GM21825 (cell line): Measurements from ENCODE around the gene RFX4.
"Not testable (repeated sequence)": the region's sequence is repeated elsewhere in the genome, so short reads cannot be mapped to it uniquely, and the experiment has no call there.

Experiments
- ATAC-seq: cut with Tn5 transposase; IDR thresholded peaks from one replicate; pipeline ENCODE4 v1.9.1; 2021; ENCODE audit warnings: mild to moderate bottlenecking, moderate library complexity; ENCODE audit not compliant: unreplicated experiment

RFX4 gene

DNA sequence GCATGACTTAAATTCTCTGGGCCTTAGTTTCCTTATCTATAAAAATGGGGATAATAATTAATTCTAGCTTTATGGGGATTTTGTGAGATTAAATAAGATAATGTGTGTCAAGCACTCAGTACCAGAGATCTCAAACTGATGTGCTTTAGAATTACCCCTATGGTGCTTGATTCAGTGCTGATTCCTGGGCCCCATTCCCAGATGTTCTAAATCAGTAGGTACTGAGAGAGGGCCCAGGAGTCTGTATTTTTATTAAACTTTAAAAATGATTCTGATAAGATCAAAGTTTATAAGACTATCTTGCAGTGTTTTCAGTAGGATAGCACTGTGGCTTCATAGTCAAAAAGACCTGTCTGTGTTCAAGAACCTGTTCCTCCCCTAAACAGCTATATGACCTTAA is 102.6 kb downstream of the RFX4 start:
- ATAC-seq = no peak

- ATAC-seq = no peak
Measured at GRCh38 chr12:106687672-106688071, 104.9 kb downstream of the RFX4 start.

DNA sequence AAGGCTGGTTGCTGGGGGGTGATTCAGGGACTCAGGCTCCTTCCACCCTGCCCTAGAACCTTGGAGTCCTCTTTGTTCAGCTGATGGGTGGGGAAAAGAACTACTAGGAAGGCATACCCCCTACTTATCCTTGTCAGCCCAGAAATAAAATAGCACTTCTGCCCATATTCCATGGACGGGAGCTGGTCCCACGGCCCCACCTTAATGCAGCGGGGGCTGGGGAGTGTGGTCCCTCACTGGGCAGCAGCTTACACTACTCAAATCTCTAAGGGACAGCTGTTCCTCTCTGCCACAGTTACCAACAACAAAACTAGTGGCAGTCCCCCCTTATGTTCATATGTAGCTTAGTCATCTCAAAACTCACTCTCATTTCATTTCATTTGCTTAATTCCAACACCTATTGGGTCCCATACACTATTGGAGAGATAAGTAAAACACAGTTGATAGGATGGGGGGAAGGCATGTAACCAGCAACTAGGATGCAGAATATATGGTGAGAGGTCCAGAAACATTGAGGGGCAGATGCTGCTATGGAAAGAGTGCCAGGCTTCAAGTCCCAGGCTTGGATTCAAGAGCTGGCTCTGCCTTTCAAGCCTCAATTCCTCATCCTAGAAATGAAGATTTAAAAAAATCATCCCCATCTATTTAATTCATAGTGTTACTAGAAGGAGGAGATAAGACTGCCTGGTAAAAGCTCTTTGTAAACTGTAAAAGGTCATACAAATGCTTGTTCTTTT is 107.9 kb downstream of the RFX4 start:
- no peak for ATAC-seq

DNA sequence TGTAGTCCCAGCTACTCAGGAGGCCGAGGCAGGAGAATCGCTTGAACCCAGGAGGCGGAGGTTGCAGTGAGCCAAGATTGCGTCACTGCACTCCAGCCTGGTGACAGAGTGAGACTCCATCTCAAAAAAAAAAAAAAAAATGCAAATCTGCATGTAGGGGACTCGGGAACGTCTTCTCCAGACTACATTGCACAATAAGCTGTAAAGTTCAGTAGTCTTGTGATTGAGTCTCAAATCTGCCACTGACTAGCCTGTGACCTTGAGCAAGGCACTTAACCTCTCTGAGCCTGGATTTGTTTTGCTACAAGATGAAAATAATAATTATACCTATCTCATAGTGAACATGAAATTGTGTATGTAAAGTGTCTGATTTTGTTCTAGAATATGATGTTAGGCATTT is 109.2 kb downstream of the RFX4 start:
- ATAC-seq = not testable (repeated sequence)

GRCh38 chr12:106692896-106693820 is 110.4 kb downstream of the RFX4 start:
- ATAC-seq = no peak

DNA sequence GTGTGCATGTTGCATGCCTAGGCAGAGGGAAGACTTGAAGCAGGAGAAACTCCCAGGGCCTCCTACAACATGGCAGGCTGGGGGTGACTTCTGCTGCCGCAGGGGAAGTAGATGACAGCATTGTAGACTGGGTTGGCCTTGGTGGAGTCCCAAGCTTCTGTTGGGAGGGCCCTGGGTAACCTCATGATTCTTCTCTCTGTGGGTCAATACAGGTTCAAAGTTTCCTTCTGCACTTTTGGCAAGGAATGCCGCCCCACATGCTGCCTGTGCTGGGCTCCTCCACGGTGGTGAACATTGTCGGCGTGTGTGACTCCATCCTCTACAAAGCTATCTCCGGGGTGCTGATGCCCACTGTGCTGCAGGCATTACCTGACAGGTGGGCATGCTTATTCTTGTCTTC is 113.3 kb downstream of the RFX4 start:
- no peak for ATAC-seq

DNA sequence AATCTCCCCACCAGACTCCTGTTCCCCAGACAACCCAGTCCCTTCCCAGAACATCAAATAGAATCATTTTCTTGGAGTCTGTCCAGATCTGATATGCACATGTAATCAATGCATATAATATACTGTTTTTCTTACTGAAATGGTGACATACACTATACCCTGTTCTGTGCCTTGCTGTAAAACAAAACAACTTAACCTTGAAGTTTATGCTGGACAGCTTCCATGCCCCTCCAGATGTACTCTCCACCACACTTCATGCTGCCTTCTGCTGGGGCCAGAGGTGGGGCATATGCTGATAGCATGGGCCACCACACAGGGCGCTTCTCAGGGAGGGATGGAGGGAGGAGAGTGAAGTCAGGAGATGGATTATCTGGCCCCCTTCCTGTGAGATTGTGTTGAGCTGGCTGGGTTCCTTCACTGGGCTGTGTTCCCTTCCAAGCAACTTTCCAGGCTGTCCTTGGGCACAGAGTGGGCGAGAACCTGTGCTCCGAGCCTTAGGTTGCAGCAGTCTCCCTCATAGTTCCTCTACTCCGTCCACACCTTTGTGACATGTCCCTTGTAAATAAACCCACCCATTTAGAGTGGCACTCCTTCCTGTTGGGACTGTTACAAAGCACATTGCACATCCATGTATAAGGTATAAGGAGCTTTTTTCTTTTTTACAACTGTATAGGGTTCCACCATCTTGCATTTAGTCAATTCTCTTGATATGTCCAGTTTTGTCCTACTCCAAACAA is 114.0 kb downstream of the RFX4 start:
- ATAC-seq = no peak

- ATAC-seq = no peak
Measured at GRCh38 chr12:106704081-106704480, 121.3 kb downstream of the RFX4 start.

GRCh38 chr12:106705971-106706370 is 123.2 kb downstream of the RFX4 start:
- no peak for ATAC-seq

DNA sequence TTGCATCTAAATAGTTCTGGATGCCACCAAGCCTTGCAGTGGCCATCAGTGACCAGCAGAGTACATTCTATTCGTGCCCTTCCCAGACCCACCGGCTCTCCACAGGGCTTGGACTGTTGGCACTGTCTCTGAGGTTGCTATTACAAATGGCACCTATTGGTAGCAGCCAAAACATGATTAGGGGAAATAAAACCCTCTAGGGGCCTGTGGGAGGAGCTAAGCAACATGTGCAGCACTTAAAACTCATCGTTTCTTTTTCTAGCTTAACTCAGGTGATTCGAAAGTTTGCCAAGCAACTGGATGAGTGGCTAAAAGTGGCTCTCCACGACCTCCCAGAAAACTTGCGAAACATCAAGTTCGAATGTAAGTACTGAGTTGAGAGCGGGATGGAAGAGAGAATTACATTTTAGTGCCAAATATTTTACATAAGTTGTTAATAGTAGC is 126.3 kb downstream of the RFX4 start:
- no peak for ATAC-seq

GRCh38 chr12:106710143-106710893 is 127.5 kb downstream of the RFX4 start:
- no peak for ATAC-seq

DNA sequence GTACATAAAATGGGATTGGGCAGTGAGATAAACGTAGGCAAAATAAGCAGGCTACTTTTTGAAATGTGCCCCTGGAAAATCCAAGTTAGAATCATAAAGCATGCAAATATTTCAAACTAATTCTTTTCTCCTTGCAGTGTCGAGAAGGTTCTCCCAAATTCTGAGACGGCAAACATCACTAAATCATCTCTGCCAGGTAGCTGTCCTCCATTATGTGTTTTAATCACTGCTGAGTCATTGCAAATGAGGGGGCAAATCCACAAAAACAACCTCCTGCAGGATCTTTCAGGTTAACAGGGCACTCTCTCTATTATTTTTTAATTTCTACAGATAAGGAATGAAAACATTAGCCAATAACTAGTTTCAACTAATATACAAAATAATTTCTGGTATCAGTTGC is 128.5 kb downstream of the RFX4 start:
- ATAC-seq = no peak

DNA sequence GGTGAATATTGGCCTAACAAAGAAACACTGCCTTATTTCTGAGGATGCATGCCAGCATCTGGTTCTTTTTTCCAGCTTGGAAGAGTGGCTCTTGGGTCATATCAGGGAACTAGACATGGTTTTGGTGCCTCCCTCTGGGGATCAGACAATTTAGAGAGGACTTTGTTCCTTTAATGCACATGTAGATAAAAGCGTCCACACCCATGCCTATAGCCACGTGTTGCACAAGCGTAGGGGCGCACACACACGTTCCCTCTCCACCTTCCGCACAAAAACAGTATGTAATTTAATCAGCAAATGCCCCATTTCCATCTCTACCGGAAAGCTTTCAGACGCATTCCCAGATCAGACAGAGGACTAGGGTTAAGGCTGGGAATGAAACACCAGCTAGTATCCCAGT is 130.0 kb downstream of the RFX4 start:
- ATAC-seq = no peak

GRCh38 chr12:106714926-106715325 is 132.1 kb downstream of the RFX4 start:
- ATAC-seq = no peak

DNA sequence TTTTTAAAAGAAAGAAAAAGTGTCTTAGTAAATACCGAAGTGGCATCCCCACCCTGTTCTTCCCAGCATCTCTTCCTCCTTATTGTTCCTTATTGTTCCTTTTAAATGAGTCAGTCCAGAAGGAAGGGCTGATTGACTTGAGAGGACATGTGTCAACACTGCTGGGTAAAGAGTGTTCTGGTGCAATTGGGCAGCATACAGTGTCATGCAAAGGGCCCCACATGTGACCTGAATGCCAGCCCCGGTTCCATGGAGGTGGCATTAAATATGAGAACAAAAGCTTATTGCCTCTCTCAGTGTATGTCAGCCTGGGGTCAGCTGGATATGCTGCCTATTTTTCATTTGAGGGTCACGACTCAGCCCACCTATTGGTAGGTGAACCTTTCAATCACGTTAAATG is 132.8 kb downstream of the RFX4 start:
- no peak for ATAC-seq

GRCh38 chr12:106717673-106718072 is 134.9 kb downstream of the RFX4 start:
- no peak for ATAC-seq

- no peak for ATAC-seq
Measured at GRCh38 chr12:106719879-106720278, 137.1 kb downstream of the RFX4 start.

DNA sequence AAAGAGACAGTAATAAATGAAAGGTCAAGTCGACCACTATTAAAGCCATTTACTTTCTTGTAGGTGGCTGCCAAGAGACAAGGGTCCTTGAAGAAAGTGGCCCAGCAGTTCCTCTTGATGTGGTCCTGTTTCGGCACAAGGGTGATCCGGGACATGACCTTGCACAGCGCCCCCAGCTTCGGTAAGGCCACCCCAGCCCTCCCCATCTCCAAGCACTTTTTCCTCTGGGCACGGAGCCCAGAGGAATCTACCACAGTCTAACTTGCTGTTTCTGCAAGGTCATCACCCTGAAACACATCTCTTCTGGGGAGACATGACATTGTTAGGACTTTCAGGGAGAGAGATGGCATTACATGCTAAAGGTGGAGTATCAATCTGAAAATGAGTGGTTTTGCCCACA is 137.9 kb downstream of the RFX4 start:
- ATAC-seq = no peak

DNA sequence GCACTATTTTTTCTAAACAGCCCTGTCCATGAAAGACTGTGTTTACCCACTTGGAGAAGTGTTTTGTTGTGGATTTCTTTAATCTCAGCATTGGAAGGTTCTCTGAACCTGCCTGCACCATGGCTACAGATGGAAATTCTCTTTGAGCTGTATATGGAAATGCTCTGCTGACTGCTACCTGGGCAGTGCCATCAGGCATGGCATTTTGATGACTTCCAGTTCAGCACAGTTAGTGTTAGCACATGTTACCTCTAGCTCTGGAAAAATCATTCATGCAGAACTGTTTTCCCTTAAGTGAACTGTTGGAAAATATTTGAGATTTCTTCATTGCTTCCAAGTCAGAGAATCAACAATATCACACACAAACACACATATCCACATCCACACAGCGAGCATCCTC is 139.1 kb downstream of the RFX4 start:
- ATAC-seq = no peak

- no peak for ATAC-seq
Measured at GRCh38 chr12:106722837-106723236, 140.0 kb downstream of the RFX4 start.

DNA sequence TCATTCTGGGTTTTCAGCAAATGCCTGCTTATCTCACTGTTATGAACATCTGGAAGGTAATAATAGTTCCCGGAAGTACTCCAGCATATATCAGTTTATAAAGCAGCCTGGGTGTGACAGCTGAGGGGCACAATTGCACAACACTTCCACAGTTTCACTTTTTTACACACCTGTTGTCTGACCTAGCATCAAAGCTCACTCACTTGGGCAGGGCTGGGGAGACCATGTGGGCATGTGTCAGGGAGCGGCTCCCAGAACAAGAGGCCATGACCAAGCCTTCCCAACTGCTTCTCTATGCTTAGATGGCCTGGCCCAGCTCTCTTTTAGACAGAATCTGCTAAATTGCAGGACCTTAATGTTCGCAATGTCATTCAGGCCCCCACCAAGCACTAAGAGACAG is 140.6 kb downstream of the RFX4 start:
- no peak for ATAC-seq
